Stimulated activated naive B cell treated with anti-CD40 and anti-IgM and Interleukin-4, amounts not matched to agents 10 μg/mL and 1 μg/mL and 100 μg/mL, for 72 hours (primary cell): ENCODE results near the gene MTCH1.
A peak's percentile ranks its signal among the peaks of the same experiment; 100 is the strongest.

Source experiments
- ATAC-seq, 2 donors: fragments of 150-1000 bp; cut with Tn5 transposase; replicated peaks; 2 replicates each; pipeline ENCODE4 v1.10.0; 2021; ENCODE audit warnings: moderate library complexity in 1 of 2
- DNase-seq: peaks from one replicate; pipeline ENCODE4 v3.0.0; 2021
- H3K27ac Mint-ChIP-seq: one replicate; pipeline ENCODE4 v1.8.0; 2022; ENCODE audit warnings: mild to moderate bottlenecking, mixed read lengths
- H3K27me3 Mint-ChIP-seq, 2 donors: one replicate each; pipeline ENCODE4 v1.8.0; 2022; ENCODE audit warnings: mixed read lengths in 2 of 2
- H3K36me3 Mint-ChIP-seq, 2 donors: one replicate each; pipeline ENCODE4 v1.8.0; 2022; ENCODE audit warnings: mixed read lengths in 2 of 2, mild to moderate bottlenecking in 1 of 2
- H3K4me1 Mint-ChIP-seq, 2 donors: one replicate each; pipeline ENCODE4 v1.8.0; 2022; ENCODE audit warnings: mixed read lengths in 2 of 2, mild to moderate bottlenecking in 1 of 2
- H3K4me3 Mint-ChIP-seq, 2 donors: one replicate each; pipeline ENCODE4 v1.8.0; 2022; ENCODE audit warnings: mild to moderate bottlenecking in 2 of 2, mixed read lengths in 2 of 2, moderate library complexity in 1 of 2
- H3K9me3 Mint-ChIP-seq, 2 donors: one replicate each; pipeline ENCODE4 v1.8.0; 2022; ENCODE audit warnings: mixed read lengths in 2 of 2, mild to moderate bottlenecking in 1 of 2

MTCH1 gene

DNA sequence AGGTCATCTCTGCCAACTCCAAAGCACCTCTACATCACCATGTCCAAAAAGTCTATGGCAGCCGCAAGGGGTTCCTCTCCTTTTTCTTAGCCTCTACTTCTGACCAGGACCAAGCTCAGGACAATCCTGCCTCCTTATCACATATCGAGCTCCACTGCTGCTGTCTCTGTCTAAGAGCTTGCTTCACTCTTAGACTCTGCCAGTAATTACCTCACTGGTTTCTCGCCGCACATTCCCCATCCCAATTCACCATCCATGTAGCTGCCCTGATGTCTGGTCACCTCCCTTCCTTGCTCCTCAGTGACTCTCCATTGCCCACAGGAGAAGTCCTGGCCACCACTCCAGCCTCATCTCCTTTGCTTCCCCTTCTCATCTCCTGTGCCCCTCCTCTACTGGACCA, 55.5 kb downstream of the MTCH1 start:
- no peak for DNase-seq
- H3K36me3 Mint-ChIP-seq: peaks cover 4 to 10% of the 10 kb centered on the region in 2 donors
- no peak overlapping the region for H3K27ac Mint-ChIP-seq
- H3K4me1 Mint-ChIP-seq: peaks cover 7 to 8% of the 10 kb centered on the region in 2 donors
- no peaks in the 10 kb centered on the region for H3K27me3 Mint-ChIP-seq
- no peak for ATAC-seq
- H3K4me3 Mint-ChIP-seq: no peak overlapping the region
- H3K9me3 Mint-ChIP-seq: no peaks in the 10 kb centered on the region

GRCh38 chr6:36929607-36930006, 56.4 kb downstream of the MTCH1 start:
- H3K27me3 Mint-ChIP-seq: no peaks in the 10 kb centered on the region
- H3K4me1 Mint-ChIP-seq: peaks cover 7 to 11% of the 10 kb centered on the region in 2 donors
- DNase-seq (no peak), ATAC-seq (no peak)
- no peaks in the 10 kb centered on the region for H3K9me3 Mint-ChIP-seq
- H3K27ac Mint-ChIP-seq: no peak overlapping the region
- no peak overlapping the region for H3K4me3 Mint-ChIP-seq
- H3K36me3 Mint-ChIP-seq: peaks cover 6 to 18% of the 10 kb centered on the region in 2 donors

- no peak overlapping the region for H3K4me3 Mint-ChIP-seq
- H3K27ac Mint-ChIP-seq: no peak overlapping the region
- peaks cover 7 to 11% of the 10 kb centered on the region in 2 donors for H3K4me1 Mint-ChIP-seq
- DNase-seq: no peak
- peaks cover 6 to 23% of the 10 kb centered on the region in 2 donors for H3K36me3 Mint-ChIP-seq
- H3K9me3 Mint-ChIP-seq: no peaks in the 10 kb centered on the region
- no peaks in the 10 kb centered on the region for H3K27me3 Mint-ChIP-seq
- no peak for ATAC-seq
Observed at GRCh38 chr6:36929152-36929551, 56.8 kb downstream of the MTCH1 start.

- H3K27me3 Mint-ChIP-seq: no peaks in the 10 kb centered on the region
- DNase-seq (no peak), ATAC-seq (no peak)
- H3K9me3 Mint-ChIP-seq: no peaks in the 10 kb centered on the region
- H3K4me3 Mint-ChIP-seq: no peak overlapping the region
- H3K27ac Mint-ChIP-seq: no peak overlapping the region
- H3K4me1 Mint-ChIP-seq: peaks cover 7 to 11% of the 10 kb centered on the region in 2 donors
- H3K36me3 Mint-ChIP-seq: peaks cover 7 to 28% of the 10 kb centered on the region in 2 donors
Observed at GRCh38 chr6:36928547-36928918, 57.5 kb downstream of the MTCH1 start.

GRCh38 chr6:36927691-36928546, 58.1 kb downstream of the MTCH1 start:
- DNase-seq (no peak), ATAC-seq (no peak)
- Mint-ChIP-seq H3K27me3 (no peaks in the 10 kb centered on the region), H3K36me3 (peaks cover 10 to 32% of the 10 kb centered on the region in 2 donors), H3K4me3 (no peak overlapping the region), H3K9me3 (no peaks in the 10 kb centered on the region), H3K4me1 (peaks cover 7 to 11% of the 10 kb centered on the region in 2 donors), H3K27ac (no peak overlapping the region)

DNA sequence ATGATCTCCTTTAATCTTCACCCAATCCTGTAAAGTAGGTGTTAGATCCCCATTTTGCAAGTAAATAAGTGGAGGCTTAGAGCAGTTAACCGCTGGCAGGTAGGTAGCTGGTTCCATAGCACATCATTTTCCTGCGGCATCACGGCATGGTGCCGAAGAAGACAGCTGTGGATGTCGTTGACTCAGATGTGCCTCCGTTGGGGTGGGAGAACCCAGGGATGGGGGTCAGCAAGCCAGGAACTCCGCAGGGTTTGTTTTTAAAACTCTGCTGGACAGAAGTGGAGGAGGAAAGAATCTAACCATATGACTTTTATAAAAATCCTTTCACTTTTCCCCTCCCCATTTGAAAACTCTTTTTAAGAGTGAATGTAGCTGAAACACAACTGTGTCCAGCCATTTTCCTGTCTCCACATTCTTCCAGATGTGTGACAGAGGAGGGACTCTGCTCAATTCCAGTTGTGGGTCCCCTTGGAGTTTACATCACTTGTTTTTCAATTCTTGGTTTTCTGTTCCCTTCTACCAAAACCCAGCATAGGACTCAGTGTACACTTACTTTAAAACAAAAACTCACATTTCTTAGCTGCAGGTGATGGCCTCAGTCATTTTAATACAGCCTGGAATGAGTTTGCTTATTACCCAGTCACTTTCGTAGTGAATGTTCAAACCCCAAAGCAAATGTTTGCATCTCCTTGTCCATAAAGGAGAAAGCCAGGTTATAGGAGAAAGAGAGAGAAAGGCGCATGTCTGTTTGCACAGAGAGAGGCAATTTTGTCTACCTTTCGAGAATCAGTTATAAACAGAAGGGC, 59.1 kb downstream of the MTCH1 start:
- no peak overlapping the region for H3K27ac Mint-ChIP-seq
- peak in 1 of 2 donors; percentile 27 for ATAC-seq
- no peaks in the 10 kb centered on the region for H3K27me3 Mint-ChIP-seq
- peaks cover 11 to 34% of the 10 kb centered on the region in 2 donors for H3K36me3 Mint-ChIP-seq
- H3K4me3 Mint-ChIP-seq: no peak overlapping the region
- H3K9me3 Mint-ChIP-seq: no peaks in the 10 kb centered on the region
- H3K4me1 Mint-ChIP-seq: peaks cover 7 to 11% of the 10 kb centered on the region in 2 donors
- no peak for DNase-seq

DNA sequence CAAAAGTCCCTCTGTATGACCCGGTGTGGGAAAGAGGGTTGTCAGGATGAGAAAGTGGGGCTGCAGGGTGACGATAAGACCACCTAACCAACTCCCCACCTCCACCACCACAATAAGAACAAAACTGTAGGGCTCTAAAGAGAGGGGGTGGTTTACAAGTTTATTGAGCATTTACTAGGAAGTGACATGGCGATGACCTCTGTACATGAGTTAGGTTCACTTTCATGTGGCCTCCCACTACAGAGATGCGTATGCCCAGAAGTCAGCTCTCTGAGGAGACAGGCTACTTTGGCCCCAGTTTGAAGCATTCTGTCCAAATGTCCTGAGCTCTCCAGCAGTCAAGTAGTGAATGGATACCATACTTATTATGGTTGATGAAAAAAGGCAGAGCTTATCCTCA, 60.2 kb downstream of the MTCH1 start:
- no peak overlapping the region for H3K4me3 Mint-ChIP-seq
- ATAC-seq (peak; percentile 41 to 63), DNase-seq (no peak)
- peaks cover 11 to 38% of the 10 kb centered on the region in 2 donors for H3K36me3 Mint-ChIP-seq
- H3K27ac Mint-ChIP-seq: no peak overlapping the region
- no peaks in the 10 kb centered on the region for H3K9me3 Mint-ChIP-seq
- H3K4me1 Mint-ChIP-seq: peaks cover 7 to 11% of the 10 kb centered on the region in 2 donors
- H3K27me3 Mint-ChIP-seq: no peaks in the 10 kb centered on the region

DNA sequence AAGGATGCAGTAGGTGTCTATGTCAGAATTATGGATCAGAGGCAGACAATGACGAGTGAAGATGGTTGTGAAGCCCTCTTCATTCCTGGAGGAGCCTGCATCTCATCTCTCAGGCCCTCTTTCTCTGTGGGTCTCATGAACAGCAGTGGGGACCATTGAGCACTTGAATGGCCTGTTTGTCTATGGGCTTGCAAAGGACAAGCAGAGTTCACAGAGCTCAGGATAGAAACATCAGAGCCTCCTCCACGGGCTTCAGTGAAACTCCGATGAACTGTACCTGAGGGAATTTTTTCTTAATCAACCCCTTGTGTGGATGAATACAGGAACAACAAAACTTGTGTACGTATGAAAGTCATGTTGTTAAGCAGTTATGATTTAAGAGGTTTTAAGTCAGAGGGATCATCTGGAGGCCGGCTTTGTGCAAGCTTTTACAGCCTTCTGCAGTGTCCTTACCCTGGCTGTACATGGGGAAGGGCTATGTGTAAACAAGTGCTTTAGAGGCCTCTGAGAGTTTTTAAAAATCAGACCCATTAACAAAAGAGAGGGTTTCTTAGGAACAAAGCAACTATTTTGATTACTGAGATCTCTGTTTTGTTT, 61.1 kb downstream of the MTCH1 start:
- DNase-seq (no peak), ATAC-seq (no peak)
- H3K9me3 Mint-ChIP-seq: no peaks in the 10 kb centered on the region
- peaks cover 11 to 41% of the 10 kb centered on the region in 2 donors for H3K36me3 Mint-ChIP-seq
- H3K27me3 Mint-ChIP-seq: no peaks in the 10 kb centered on the region
- H3K4me1 Mint-ChIP-seq: peaks cover 7 to 11% of the 10 kb centered on the region in 2 donors
- H3K27ac Mint-ChIP-seq: no peak overlapping the region
- no peak overlapping the region for H3K4me3 Mint-ChIP-seq

DNA sequence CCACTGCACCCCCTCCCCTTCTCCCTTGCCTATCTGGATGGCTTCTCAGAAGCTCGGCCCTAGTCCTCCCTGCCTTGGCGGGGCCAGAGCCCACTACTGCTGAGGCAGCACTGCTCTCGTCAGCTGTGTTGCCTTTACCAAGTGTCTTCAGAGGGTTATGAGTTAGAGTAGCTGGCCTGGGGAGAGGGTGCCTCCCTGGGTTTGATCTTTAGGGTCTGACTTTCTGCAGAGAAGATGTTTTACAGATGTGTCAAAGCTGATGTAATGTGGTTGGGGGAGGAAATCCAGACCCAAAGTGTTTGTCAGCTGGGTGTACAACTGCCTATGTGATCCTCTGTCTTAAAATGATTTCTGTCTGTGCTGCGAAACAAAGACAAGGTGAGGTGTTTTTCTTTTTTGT, 61.9 kb downstream of the MTCH1 start:
- no peak for DNase-seq
- Mint-ChIP-seq H3K9me3 (no peaks in the 10 kb centered on the region), H3K27ac (no peak overlapping the region), H3K4me3 (no peak overlapping the region), H3K4me1 (peaks cover 7 to 11% of the 10 kb centered on the region in 2 donors), H3K27me3 (no peaks in the 10 kb centered on the region), H3K36me3 (peaks cover 14 to 46% of the 10 kb centered on the region in 2 donors)
- ATAC-seq: no peak

GRCh38 chr6:36920546-36920945, 65.5 kb downstream of the MTCH1 start:
- DNase-seq (no peak), ATAC-seq (no peak)
- Mint-ChIP-seq H3K9me3 (no peaks in the 10 kb centered on the region), H3K36me3 (peaks cover 11 to 44% of the 10 kb centered on the region in 2 donors), H3K27ac (no peak overlapping the region), H3K27me3 (no peaks in the 10 kb centered on the region), H3K4me3 (no peak overlapping the region), H3K4me1 (peaks cover 0 to 10% of the 10 kb centered on the region in 2 donors)

DNA sequence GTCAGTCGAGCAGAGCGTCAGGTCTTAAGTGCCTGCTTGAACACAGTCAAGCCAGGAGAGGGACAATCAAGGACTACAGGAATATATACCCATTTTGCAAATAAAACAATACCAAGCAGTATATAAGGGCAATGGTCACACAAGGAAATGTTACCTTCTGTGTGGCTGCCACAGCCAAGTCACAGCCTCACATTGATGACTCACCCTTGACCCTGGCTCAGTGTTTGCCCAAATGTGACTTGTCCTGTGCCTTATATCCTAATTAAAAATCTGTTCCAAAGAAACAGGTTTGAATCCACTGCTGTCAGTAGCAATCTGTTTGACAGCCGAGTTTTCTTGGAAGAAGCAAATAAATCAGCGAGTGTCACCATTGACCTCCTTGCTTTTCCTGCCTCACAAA, 65.9 kb downstream of the MTCH1 start:
- Mint-ChIP-seq H3K4me3 (no peak overlapping the region), H3K36me3 (peaks cover 10 to 43% of the 10 kb centered on the region in 2 donors), H3K4me1 (peaks cover 0 to 6% of the 10 kb centered on the region in 2 donors), H3K27me3 (no peaks in the 10 kb centered on the region), H3K9me3 (no peaks in the 10 kb centered on the region), H3K27ac (no peak overlapping the region)
- ATAC-seq (no peak), DNase-seq (no peak)
